Neural cell (in vitro differentiated cells): ENCODE data around the gene B3GALNT2. TPM values are rescaled to one million over a fixed set of nuclear protein-coding genes. Genes with fewer than 3 reads are reported as not detected.

Experiments
- H2AFZ ChIP-seq: fragments of 200-600, 300-800 bp; sonication (generic), shearing (Covaris generic); 2 replicates; pipeline ENCODE4 v1.6.0; 2014; ENCODE audit warnings: low read depth, mild to moderate bottlenecking, antibody characterized with exemption, low read length, moderate library complexity
- H3F3A ChIP-seq: fragments of 200-600 bp; shearing (Covaris generic); 2 replicates; pipeline ENCODE4 v1.6.1; 2016; ENCODE audit warnings: mild to moderate bottlenecking, moderate library complexity, mixed read lengths, antibody characterized with exemption, low read length; ENCODE audit not compliant: insufficient read depth, poor library complexity, severe bottlenecking
- H3K27ac ChIP-seq: fragments of 200-600, 300-800 bp; sonication (generic), shearing (Covaris generic); 2 replicates; pipeline ENCODE4 v1.5.1; 2014; ENCODE audit warnings: mild to moderate bottlenecking, low read length, moderate library complexity
- H3K27me3 ChIP-seq: fragments of 300-800, 200-600 bp; sonication (generic), shearing (Covaris generic); 2 replicates; pipeline ENCODE4 v1.6.0; 2014; ENCODE audit warnings: mild to moderate bottlenecking, low read depth, low read length, moderate library complexity; ENCODE audit not compliant: insufficient read depth
- H3K36me3 ChIP-seq: fragments of 300-800, 200-600 bp; sonication (generic), shearing (Covaris generic); 2 replicates; pipeline ENCODE4 v1.5.1; 2014; ENCODE audit warnings: mild to moderate bottlenecking, antibody characterized with exemption, low read length, moderate library complexity; ENCODE audit not compliant: insufficient read depth
- H3K4me2 ChIP-seq: fragments of 300-800, 200-600 bp; sonication (generic), shearing (Covaris generic); 2 replicates; pipeline ENCODE4 v1.6.0; 2014; ENCODE audit warnings: mild to moderate bottlenecking, low read length
- H3K4me3 ChIP-seq: fragments of 300-800, 200-600 bp; sonication (generic), shearing (Covaris generic); 2 replicates; pipeline ENCODE4 v1.5.1; 2014; ENCODE audit warnings: mild to moderate bottlenecking, low read length, moderate library complexity
- H3K79me2 ChIP-seq: fragments of 200-600 bp; shearing (Covaris generic); replicated peaks from 2 replicates; pipeline ENCODE4 v1.6.0; 2014; ENCODE audit warnings: mild to moderate bottlenecking, low read length, moderate library complexity; ENCODE audit not compliant: insufficient read depth
- H3K9ac ChIP-seq: fragments of 300-800, 200-600 bp; sonication (generic), shearing (Covaris generic); 2 replicates; pipeline ENCODE4 v1.6.1; 2016; ENCODE audit warnings: mild to moderate bottlenecking, low read length, mixed read lengths
- H3K9me2 ChIP-seq: fragments of 200-600 bp; shearing (Covaris generic); 2 replicates; pipeline ENCODE4 v1.6.1; 2016; ENCODE audit warnings: mild to moderate bottlenecking, low read length, mixed read lengths; ENCODE audit not compliant: insufficient read depth
- H3K9me3 ChIP-seq: fragments of 200-600, 300-800 bp; sonication (generic), shearing (Covaris generic); 2 replicates; pipeline ENCODE4 v1.6.1; 2016; ENCODE audit warnings: mild to moderate bottlenecking, mixed run types, low read length, moderate library complexity, mixed read lengths
- H4K20me1 ChIP-seq: fragments of 200-600 bp; shearing (Covaris generic); 2 replicates; pipeline ENCODE4 v1.6.1; 2016; ENCODE audit warnings: mild to moderate bottlenecking, mixed run types; ENCODE audit not compliant: insufficient read depth
- CTCF ChIP-seq: fragments of 450-650 bp; IDR thresholded peaks from 2 replicates; pipeline ENCODE4 v1.5.1; 2014; ENCODE audit warnings: antibody characterized with exemption, mild to moderate bottlenecking, moderate library complexity; ENCODE audit not compliant: poor library complexity, severe bottlenecking
- EP300 ChIP-seq: fragments of 450-650 bp; conservative IDR thresholded peaks from 2 replicates; pipeline ENCODE4 v1.6.1; 2014; ENCODE audit warnings: antibody characterized with exemption, mild to moderate bottlenecking, moderate library complexity; ENCODE audit not compliant: poor library complexity, severe bottlenecking
- EZH2 ChIP-seq: fragments of 200-600, 300-800 bp; shearing (Covaris generic), sonication (generic); IDR thresholded peaks from 2 replicates; pipeline ENCODE4 v1.6.1; 2014; ENCODE audit warnings: antibody characterized with exemption, low read length, borderline replicate concordance, mild to moderate bottlenecking; ENCODE audit not compliant: insufficient read depth, poor library complexity, severe bottlenecking
- MXI1 ChIP-seq: fragments of 450-650 bp; conservative IDR thresholded peaks from 2 replicates; pipeline ENCODE4 v1.6.1; 2014; ENCODE audit warnings: antibody characterized with exemption, mild to moderate bottlenecking; ENCODE audit not compliant: poor library complexity, severe bottlenecking
- POLR2AphosphoS5 ChIP-seq: IDR thresholded peaks from 2 replicates; pipeline ENCODE4 v1.6.1; 2012
- RAD21 ChIP-seq: fragments of 450-650 bp; conservative IDR thresholded peaks from 2 replicates; pipeline ENCODE4 v1.6.1; 2014; ENCODE audit warnings: antibody characterized with exemption, mild to moderate bottlenecking, moderate library complexity
- REST ChIP-seq: IDR thresholded peaks from 2 replicates; pipeline ENCODE4 v1.6.1; 2012; ENCODE audit warnings: borderline replicate concordance
- SMC3 ChIP-seq: fragments of 450-650 bp; conservative IDR thresholded peaks from 2 replicates; pipeline ENCODE4 v1.6.1; 2014; ENCODE audit warnings: antibody characterized with exemption, mild to moderate bottlenecking, moderate library complexity; ENCODE audit not compliant: poor library complexity
- TAF1 ChIP-seq: IDR thresholded peaks from 2 replicates; pipeline ENCODE4 v1.6.1; 2012; ENCODE audit warnings: low read depth
- polyA plus RNA-seq: library from polyadenylated mRNA; depleted of rRNA; stranded (reverse); fragments of >200 nt; gene quantifications from 2 replicates; pipeline ENCODE4 v1.2.3, GENCODE V29; 2014

The B3GALNT2 gene
- polyA plus RNA-seq, 1 donor from 2014 or later: 29.0 TPM

GRCh38 chr1:235426143-235426542, 78.1 kb downstream of the B3GALNT2 start:
- Histone ChIP-seq H3K4me3 (no peak overlapping the region), H3K4me2 (no peak overlapping the region)

GRCh38 chr1:235425357-235425756, 78.9 kb downstream of the B3GALNT2 start:
- Histone ChIP-seq H3F3A (no peaks in the 10 kb centered on the region), H3K79me2 (no peaks in the 10 kb centered on the region), H3K4me3 (no peak overlapping the region), H3K4me2 (no peak overlapping the region), H3K27me3 (no peaks in the 10 kb centered on the region), H4K20me1 (no peaks in the 10 kb centered on the region), H3K9ac (no peak overlapping the region), H3K27ac (no peak overlapping the region), H3K9me2 (no peaks in the 10 kb centered on the region), H3K9me3 (no peaks in the 10 kb centered on the region), H3K36me3 (no peaks in the 10 kb centered on the region), H2AFZ (no peak overlapping the region)
- TF ChIP-seq MXI1 (no peak), REST (no peak), RAD21 (no peak), TAF1 (no peak), CTCF (no peak), POLR2AphosphoS5 (no peak), SMC3 (no peak), EP300 (no peak), EZH2 (no peak)

More at GRCh38 chr1:235426143-235426542, 78.1 kb downstream of the B3GALNT2 start:
- H4K20me1 ChIP-seq: no peaks in the 10 kb centered on the region
- H3K9me3 ChIP-seq: no peaks in the 10 kb centered on the region
- H3K27ac ChIP-seq: no peak overlapping the region
- no peaks in the 10 kb centered on the region for H3K27me3 ChIP-seq
- no peaks in the 10 kb centered on the region for H3K9me2 ChIP-seq
- H3K36me3 ChIP-seq: no peaks in the 10 kb centered on the region
- H3K79me2 ChIP-seq: no peaks in the 10 kb centered on the region
- no peak overlapping the region for H2AFZ ChIP-seq
- TF ChIP-seq RAD21 (no peak), MXI1 (no peak), REST (no peak), EZH2 (no peak), TAF1 (no peak)
- no peak overlapping the region for H3K9ac ChIP-seq
- no peaks in the 10 kb centered on the region for H3F3A ChIP-seq
